K562 (cell line): ENCODE results near the gene PLXNA2. TPM values are rescaled to one million over a fixed set of nuclear protein-coding genes. Genes with fewer than 3 reads are reported as not detected.

Experiments used
- ATAC-seq: fragments of 200-7000 bp; cut with Tn5 transposase; 3 replicates; pipeline ENCODE4 v1.9.1; 2020; ENCODE audit warnings: moderate library complexity
- BruUV-seq: library from RNA; stranded (reverse); fragments of 400-500 nt; replicated peaks from 2 replicates; lab custom pipeline; 2021; lab: Mats Ljungman, UMichigan
- CTCF ChIA-PET: fragments of 300-600 bp; formaldehyde crosslinking; extraction: SDS; loops from one replicate; lab custom pipeline; 2021; ENCODE audit warnings: low intra/inter-chr PET ratio; lab: Yijun Ruan, JAX
- POLR2A ChIA-PET: fragments of 300-600, 350-650 bp; sonication (Branson Sonifier 250); formaldehyde crosslinking; extraction: SDS; loops from one replicate; lab custom pipeline; 2021; ENCODE audit warnings: antibody characterized with exemption, inconsistent platforms; lab: Yijun Ruan, JAX
- DNase-seq, 4 experiments: peaks; one replicate each; pipeline versions ENCODE4 v3.0.0 to v3.0.0-alpha.2; 2011 to 2018; ENCODE audit warnings: low spot score in 3 of 4, mixed read lengths in 3 of 4; ENCODE audit errors: extremely low read depth in 1 of 4
- FAIRE-seq: peaks from 2 replicates; lab custom pipeline; 2011; peaks lifted over from hg19 to GRCh38; lab: Jason Lieb, UNC
- H2AFZ ChIP-seq: 2 replicates; pipeline ENCODE4 v1.6.0; 2011; ENCODE audit warnings: low read depth, low read length, control low read depth, inconsistent platforms
- H3K27ac ChIP-seq: fragments of 200-600 bp; 3 replicates; pipeline ENCODE4 v1.8.0; 2011; ENCODE audit warnings: low read depth, mild to moderate bottlenecking, control low read depth, inconsistent platforms, low read length, moderate library complexity, mixed read lengths; ENCODE audit errors: extremely low read depth
- H3K27me3 ChIP-seq, 2 experiments: fragments of 300-600 bp in 1 of 2; 2 replicates in 1 of 2; 3 replicates in 1 of 2; pipeline versions ENCODE4 v1.6.0 to v1.8.0; 2011; ENCODE audit warnings: inconsistent platforms in 2 of 2, low read length in 2 of 2, mild to moderate bottlenecking in 1 of 2, mixed read lengths in 1 of 2, moderate library complexity in 1 of 2; ENCODE audit not compliant: control insufficient read depth in 2 of 2, insufficient read depth in 2 of 2
- H3K36me3 ChIP-seq: fragments of 300-600 bp; 3 replicates; pipeline ENCODE4 v1.8.0; 2011; ENCODE audit warnings: mild to moderate bottlenecking, low read length, inconsistent platforms; ENCODE audit not compliant: control insufficient read depth, insufficient read depth
- H3K4me1 ChIP-seq, 2 experiments: fragments of 200-600 bp in 1 of 2; replicated peaks in 1 of 2; 2 replicates in 1 of 2; 3 replicates in 1 of 2; pipeline versions ENCODE4 v1.5.1 to v1.8.0; 2011; ENCODE audit warnings: inconsistent platforms in 2 of 2, low read length in 2 of 2, mild to moderate bottlenecking in 1 of 2, mixed read lengths in 1 of 2, moderate library complexity in 1 of 2; ENCODE audit not compliant: control insufficient read depth in 2 of 2, insufficient read depth in 2 of 2
- H3K4me2 ChIP-seq: 2 replicates; pipeline ENCODE4 v1.6.1; 2011; ENCODE audit warnings: low read length, control low read depth, inconsistent platforms, mixed read lengths; ENCODE audit not compliant: insufficient read depth
- H3K4me3 ChIP-seq: fragments of 200-600 bp; sonication (generic), shearing (Covaris generic); 2 replicates; pipeline ENCODE4 v1.5.1; 2016; ENCODE audit warnings: control low read depth, inconsistent platforms
- H3K79me2 ChIP-seq: fragments of 200-600 bp; 3 replicates; pipeline ENCODE4 v1.8.0; 2011; ENCODE audit warnings: low read length, inconsistent platforms; ENCODE audit not compliant: control insufficient read depth, insufficient read depth
- H3K9ac ChIP-seq, 2 experiments: 2 replicates each; pipeline versions ENCODE4 v1.6.0 to v1.6.1; 2011; ENCODE audit warnings: low read depth in 2 of 2, low read length in 2 of 2, control low read depth in 1 of 2, inconsistent platforms in 1 of 2, mild to moderate bottlenecking in 1 of 2, mixed read lengths in 1 of 2; ENCODE audit not compliant: insufficient read depth in 1 of 2
- H3K9me1 ChIP-seq: one replicate; pipeline ENCODE4 v1.6.0; 2011; ENCODE audit warnings: inconsistent platforms, mild to moderate bottlenecking, low read length, moderate library complexity; ENCODE audit not compliant: control insufficient read depth, insufficient read depth
- H3K9me3 ChIP-seq: replicated peaks from 2 replicates; pipeline ENCODE4 v1.5.1; 2011; ENCODE audit warnings: low read depth, low read length, inconsistent platforms; ENCODE audit not compliant: control insufficient read depth, insufficient read depth
- H4K20me1 ChIP-seq: replicated peaks from 2 replicates; pipeline ENCODE4 v1.6.1; 2011; ENCODE audit warnings: low read length, inconsistent platforms, mixed read lengths; ENCODE audit not compliant: control insufficient read depth, insufficient read depth
- KLF16 ChIP-seq: IDR thresholded peaks from 2 replicates; pipeline ENCODE4 v1.6.1; 2016; ENCODE audit warnings: antibody characterized with exemption
- POLR2B ChIP-seq: fragments of 450-650 bp; IDR thresholded peaks from 2 replicates; pipeline ENCODE4 v1.6.1; 2018; ENCODE audit warnings: low read depth; ENCODE audit not compliant: partially characterized antibody
- RAD21 ChIP-seq, 2 experiments: fragments of 250-450 bp in 1 of 2; fragments of 450-650 bp in 1 of 2; sonication (Bioruptor Pico) in 1 of 2; formaldehyde crosslinking in 1 of 2; IDR thresholded peaks in 1 of 2; conservative IDR thresholded peaks in 1 of 2; 2 replicates each; pipeline versions ENCODE4 v1.4.0 to v1.8.0; 2020 to 2022; ENCODE audit warnings: mild to moderate bottlenecking in 2 of 2, moderate library complexity in 1 of 2
- SMARCB1 ChIP-seq: IDR thresholded peaks from 2 replicates; pipeline ENCODE4 v1.6.1; 2011; ENCODE audit warnings: improper control_type of control experiment, low read depth; ENCODE audit not compliant: insufficient read length
- SMC3 ChIP-seq: conservative IDR thresholded peaks from 2 replicates; pipeline ENCODE4 v1.6.1; 2011; ENCODE audit warnings: low read depth, low read length, improper control_type of control experiment; ENCODE audit not compliant: insufficient read depth
- TRIM24 ChIP-seq, 2 experiments: fragments of 450-650 bp; IDR thresholded peaks; 2 replicates each; pipeline ENCODE4 v1.6.1; 2016
- WGBS: fragments of 100-300 bp; shearing (Covaris generic); methylation state at CpG from one replicate; pipeline ENCODE4 v1.1.6; 2016; ENCODE audit warnings: low coverage, mixed read lengths; ENCODE audit not compliant: insufficient coverage; ENCODE audit errors: missing lambda C conversion rate; 5-methylcytosine and 5-hydroxymethylcytosine counted together
- in situ Hi-C: fragments of 300-500 bp; cut with MboI; formaldehyde crosslinking; loops from 4 replicates; pipeline ENCODE4 v1.15.0; 2018; ENCODE audit warnings: inconsistent platforms, mixed read lengths
- intact Hi-C: fragments of 100-400 bp; cut with micrococcal nuclease; formaldehyde crosslinking; loops from 2 replicates; pipeline ENCODE4 v1.14.2; 2022
- polyA plus RNA-seq, 8 experiments: library from polyadenylated mRNA; depleted of rRNA in 4 of 8; stranded (reverse) in 5 of 8; unstranded in 3 of 8; fragments of >200 nt; fragmentation: Nextera tagmentation in 2 of 8; fragmentation: Illumina TruSeq in 1 of 8; extraction: Ambion mirVana in 2 of 8; extraction: Trizol in 1 of 8; gene quantifications; 2 replicates each; pipeline versions ENCODE4 v1.2.1 to v1.2.3, GENCODE V29; 2011 to 2014; ENCODE audit warnings: inconsistent platforms in 1 of 8, missing spikeins in 1 of 8
- total RNA-seq, 7 experiments: library from RNA; depleted of rRNA in 6 of 7; stranded (reverse); fragments of >200 nt in 6 of 7; fragmentation: Illumina TruSeq in 2 of 7; extraction: Trizol in 2 of 7; gene quantifications; 2 replicates each; pipeline versions ENCODE4 v1.2.1 to v1.2.3, GENCODE V29; 2011 to 2021; ENCODE audit warnings: low replicate concordance in 1 of 7
- TF ChIP-seq, protein P1 (sequence below), 3 experiments: IDR thresholded peaks in 2 of 3; conservative IDR thresholded peaks in 1 of 3; 2 replicates each; pipeline ENCODE4 v1.5.1; 2011 to 2012; ENCODE audit warnings: low read length in 3 of 3, mild to moderate bottlenecking in 3 of 3, control low read depth in 2 of 3, improper control_type of control experiment in 1 of 3, inconsistent platforms in 1 of 3, low read depth in 1 of 3, mixed read lengths in 1 of 3, moderate library complexity in 1 of 3; ENCODE audit not compliant: insufficient read depth in 2 of 3
- TF ChIP-seq, protein P2 (sequence below): fragments of 450-650 bp; formaldehyde crosslinking; IDR thresholded peaks from 2 replicates; pipeline ENCODE4 v1.4.0; 2020; ENCODE audit warnings: mild to moderate bottlenecking, moderate library complexity

Gene PLXNA2
- total and polyA plus RNA-seq, 9 of the 15 experiments (the other 6 are each of a cell fraction or from before 2014, with no cell fraction given): 0.01 to 1.3 (median 0.32) TPM

DNA sequence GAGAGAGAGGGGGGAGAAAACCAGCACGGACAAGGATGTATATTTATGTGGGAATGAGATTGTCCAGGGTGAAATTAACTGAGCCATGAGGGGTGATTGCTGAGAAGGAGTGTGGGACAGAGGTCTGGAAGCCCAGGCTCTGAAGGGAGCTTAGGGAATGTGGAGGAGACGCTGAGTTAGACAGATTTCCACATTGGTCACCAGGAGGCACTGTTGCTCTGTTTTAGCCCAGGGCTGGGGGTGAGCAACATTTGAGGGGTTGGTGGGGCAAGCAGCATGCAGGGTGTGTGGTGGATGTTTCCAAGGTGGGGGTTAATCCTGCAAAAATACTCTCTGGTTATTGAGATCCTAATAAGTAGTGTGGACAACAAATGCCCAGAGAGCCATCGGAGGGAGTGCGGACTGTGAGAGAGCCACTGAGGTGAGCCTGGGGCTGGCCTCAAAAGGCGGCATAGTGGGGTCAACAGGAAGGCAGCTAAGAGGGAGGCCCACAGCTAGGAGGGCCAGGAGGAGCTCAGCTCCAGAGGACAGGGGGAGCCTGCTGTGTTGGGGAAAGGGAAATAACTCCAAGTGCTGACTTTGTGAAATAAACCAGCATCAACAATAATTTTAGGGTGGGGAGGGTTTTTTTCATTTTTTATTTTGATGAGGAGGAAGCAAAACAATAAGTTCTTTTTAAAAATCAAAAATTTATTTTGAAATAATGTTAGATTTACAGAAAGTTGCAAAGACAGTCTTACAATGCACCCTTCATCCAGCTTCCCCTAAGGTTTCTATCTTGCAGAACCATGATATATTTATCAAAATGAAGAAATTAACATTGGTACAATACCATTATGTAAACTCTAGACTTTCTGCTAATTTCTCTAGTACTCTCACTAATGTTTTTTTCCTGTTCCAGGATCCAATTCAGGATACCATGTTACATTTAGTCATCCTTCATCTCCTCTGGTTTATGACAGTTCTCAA is 250.4 kb downstream of the PLXNA2 start:
- H3K79me2 ChIP-seq: no peaks in the 10 kb centered on the region
- no peaks in the 10 kb centered on the region for H3K9me1 ChIP-seq
- no peak overlapping the region for H3K27ac ChIP-seq
- ChIA-PET POLR2A (interaction anchor here (0.6 to 1.3 kb wide), 6 partner anchors 8 to 137 kb away, joined by 3 to 5 read pairs (median 3); no protein-coding TSS in a partner anchor), CTCF (interaction anchor here (0.7 to 2.5 kb wide), 3 partner anchors 100 to 1219 kb away, joined by 3 to 10 read pairs (median 3); no protein-coding TSS in a partner anchor)
- intact Hi-C loops: no loop called here
- H3K9me3 ChIP-seq: no peaks in the 10 kb centered on the region
- WGBS: 28% methylated on average over 5 of the region's 5 CpGs
- in situ Hi-C loops: no loop called here
- no TSS peak for BruUV-seq
- peaks cover 20 to 29% of the 10 kb centered on the region in 2 experiments; a peak in 4 of 5 replicates for H3K27me3 ChIP-seq
- no peak overlapping the region for H3K9ac ChIP-seq
- DNase-seq (peak; percentile 48 to 60 (median 54)), FAIRE-seq (peak; percentile 66), ATAC-seq (peak; percentile 81)
- no peak overlapping the region for H2AFZ ChIP-seq
- no peaks in the 10 kb centered on the region for H3K36me3 ChIP-seq
- no peak overlapping the region for H3K4me2 ChIP-seq
- H3K4me1 ChIP-seq: peaks cover 0 to 3% of the 10 kb centered on the region in 2 experiments; a peak in 2 of 5 replicates
- no peak overlapping the region for H3K4me3 ChIP-seq
- no peaks in the 10 kb centered on the region for H4K20me1 ChIP-seq
- TF ChIP-seq SMARCB1: no peak
- TF ChIP-seq, protein P1, sequence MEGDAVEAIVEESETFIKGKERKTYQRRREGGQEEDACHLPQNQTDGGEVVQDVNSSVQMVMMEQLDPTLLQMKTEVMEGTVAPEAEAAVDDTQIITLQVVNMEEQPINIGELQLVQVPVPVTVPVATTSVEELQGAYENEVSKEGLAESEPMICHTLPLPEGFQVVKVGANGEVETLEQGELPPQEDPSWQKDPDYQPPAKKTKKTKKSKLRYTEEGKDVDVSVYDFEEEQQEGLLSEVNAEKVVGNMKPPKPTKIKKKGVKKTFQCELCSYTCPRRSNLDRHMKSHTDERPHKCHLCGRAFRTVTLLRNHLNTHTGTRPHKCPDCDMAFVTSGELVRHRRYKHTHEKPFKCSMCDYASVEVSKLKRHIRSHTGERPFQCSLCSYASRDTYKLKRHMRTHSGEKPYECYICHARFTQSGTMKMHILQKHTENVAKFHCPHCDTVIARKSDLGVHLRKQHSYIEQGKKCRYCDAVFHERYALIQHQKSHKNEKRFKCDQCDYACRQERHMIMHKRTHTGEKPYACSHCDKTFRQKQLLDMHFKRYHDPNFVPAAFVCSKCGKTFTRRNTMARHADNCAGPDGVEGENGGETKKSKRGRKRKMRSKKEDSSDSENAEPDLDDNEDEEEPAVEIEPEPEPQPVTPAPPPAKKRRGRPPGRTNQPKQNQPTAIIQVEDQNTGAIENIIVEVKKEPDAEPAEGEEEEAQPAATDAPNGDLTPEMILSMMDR (IDR thresholded peaks at IDR 0.05 in 2 of 3, conservative IDR thresholded peaks at IDR 0.05 in 1 of 3; ENCODE audit: insufficient read depth in 2 of 3, low read depth in 1 of 3, low read length in 3 of 3): peak; percentile 67 to 78 (median 74)
- TF ChIP-seq, protein P2, sequence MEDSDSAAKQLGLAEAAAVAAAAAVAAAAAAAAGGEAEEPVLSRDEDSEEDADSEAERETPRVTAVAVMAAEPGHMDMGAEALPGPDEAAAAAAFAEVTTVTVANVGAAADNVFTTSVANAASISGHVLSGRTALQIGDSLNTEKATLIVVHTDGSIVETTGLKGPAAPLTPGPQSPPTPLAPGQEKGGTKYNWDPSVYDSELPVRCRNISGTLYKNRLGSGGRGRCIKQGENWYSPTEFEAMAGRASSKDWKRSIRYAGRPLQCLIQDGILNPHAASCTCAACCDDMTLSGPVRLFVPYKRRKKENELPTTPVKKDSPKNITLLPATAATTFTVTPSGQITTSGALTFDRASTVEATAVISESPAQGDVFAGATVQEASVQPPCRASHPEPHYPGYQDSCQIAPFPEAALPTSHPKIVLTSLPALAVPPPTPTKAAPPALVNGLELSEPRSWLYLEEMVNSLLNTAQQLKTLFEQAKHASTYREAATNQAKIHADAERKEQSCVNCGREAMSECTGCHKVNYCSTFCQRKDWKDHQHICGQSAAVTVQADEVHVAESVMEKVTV: peak; percentile 35; the same call in 1 of the 2 replicates
- peak; percentile 40 to 67 for TF ChIP-seq RAD21 (CRISPR knock-in tag; conservative IDR thresholded peaks at IDR 0.05 in 1 of 2, IDR thresholded peaks at IDR 0.05 in 1 of 2)
- 0 out of 2 replicates have a peak, but pooled peaks have one; percentile 17 for TF ChIP-seq KLF16
- TF ChIP-seq TRIM24 (IDR thresholded peaks at IDR 0.05): no peak
- 0 out of 2 replicates have a peak, but pooled peaks have one; percentile 47 for TF ChIP-seq SMC3
- TF ChIP-seq POLR2B: no peak
